Ovary (tissue), 3 donors: ENCODE results near the gene DSCAML1.

ENCODE experiments used
- EP300 ChIP-seq: sonication (generic); formaldehyde crosslinking; IDR thresholded peaks from one replicate; pipeline ENCODE4 v1.6.1; 2017; ENCODE audit warnings: antibody characterized with exemption
- POLR2A ChIP-seq: fragments of 450-650 bp; IDR thresholded peaks from one replicate; pipeline ENCODE4 v1.6.1; 2017; ENCODE audit warnings: antibody characterized with exemption, mild to moderate bottlenecking, moderate library complexity
- TF ChIP-seq, protein P1 (sequence below), 3 donors: fragments of 450-650 bp in 2 of 3; fragments of 200-600 bp in 1 of 3; IDR thresholded peaks; one replicate each; pipeline versions ENCODE4 v1.5.1 to v1.8.0; 2016 to 2022; ENCODE audit warnings: antibody characterized with exemption in 3 of 3, mild to moderate bottlenecking in 1 of 3
- donor health status: DM: no; HTN: no; CAD: no.

DNA sequence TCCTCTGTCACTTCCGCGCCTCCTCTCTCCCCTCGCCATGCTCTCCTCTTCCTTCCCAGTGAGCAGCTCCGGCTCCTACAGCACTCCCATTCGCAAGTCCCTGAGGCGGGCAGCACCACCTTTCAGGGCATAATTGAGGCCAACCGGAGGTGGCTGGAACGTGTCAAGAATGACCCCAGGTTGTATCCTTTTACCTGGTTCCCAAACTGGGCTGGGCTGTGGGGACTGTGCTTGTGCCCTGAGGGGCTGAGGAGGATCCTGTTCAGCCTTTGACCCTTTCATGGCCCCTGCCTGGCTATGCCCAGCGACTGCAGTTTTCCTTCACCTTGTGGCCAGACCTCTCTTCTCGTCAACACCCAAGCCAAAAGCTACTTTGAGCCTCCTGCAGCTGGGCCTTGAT is 385.3 kb downstream of the DSCAML1 start:
- TF ChIP-seq, protein P1, sequence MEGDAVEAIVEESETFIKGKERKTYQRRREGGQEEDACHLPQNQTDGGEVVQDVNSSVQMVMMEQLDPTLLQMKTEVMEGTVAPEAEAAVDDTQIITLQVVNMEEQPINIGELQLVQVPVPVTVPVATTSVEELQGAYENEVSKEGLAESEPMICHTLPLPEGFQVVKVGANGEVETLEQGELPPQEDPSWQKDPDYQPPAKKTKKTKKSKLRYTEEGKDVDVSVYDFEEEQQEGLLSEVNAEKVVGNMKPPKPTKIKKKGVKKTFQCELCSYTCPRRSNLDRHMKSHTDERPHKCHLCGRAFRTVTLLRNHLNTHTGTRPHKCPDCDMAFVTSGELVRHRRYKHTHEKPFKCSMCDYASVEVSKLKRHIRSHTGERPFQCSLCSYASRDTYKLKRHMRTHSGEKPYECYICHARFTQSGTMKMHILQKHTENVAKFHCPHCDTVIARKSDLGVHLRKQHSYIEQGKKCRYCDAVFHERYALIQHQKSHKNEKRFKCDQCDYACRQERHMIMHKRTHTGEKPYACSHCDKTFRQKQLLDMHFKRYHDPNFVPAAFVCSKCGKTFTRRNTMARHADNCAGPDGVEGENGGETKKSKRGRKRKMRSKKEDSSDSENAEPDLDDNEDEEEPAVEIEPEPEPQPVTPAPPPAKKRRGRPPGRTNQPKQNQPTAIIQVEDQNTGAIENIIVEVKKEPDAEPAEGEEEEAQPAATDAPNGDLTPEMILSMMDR (IDR thresholded peaks at IDR 0.05) = no peak
- TF ChIP-seq EP300 (no peak), POLR2A (no peak)
